Osteocyte (in vitro differentiated cells): Measurements from ENCODE around the gene MAMLD1. TPM values are rescaled to one million over a fixed set of nuclear protein-coding genes. Genes with fewer than 3 reads are reported as not detected.
A peak's percentile ranks its signal among the peaks of the same experiment; 100 is the strongest.

Source experiments
- DNase-seq: peaks from one replicate; pipeline ENCODE4 v3.0.0; 2021; ENCODE audit warnings: mixed read lengths; ENCODE audit not compliant: unreplicated experiment; ENCODE audit errors: extremely low spot score
- H3K27ac Mint-ChIP-seq: one replicate; pipeline ENCODE4 v1.8.0; 2021; ENCODE audit warnings: mild to moderate bottlenecking, mixed read lengths; ENCODE audit not compliant: unreplicated experiment
- H3K27me3 Mint-ChIP-seq: one replicate; pipeline ENCODE4 v1.8.0; 2021; ENCODE audit warnings: mixed read lengths; ENCODE audit not compliant: unreplicated experiment
- H3K36me3 Mint-ChIP-seq: one replicate; pipeline ENCODE4 v1.8.0; 2021; ENCODE audit warnings: mixed read lengths; ENCODE audit not compliant: unreplicated experiment
- H3K4me1 Mint-ChIP-seq: one replicate; pipeline ENCODE4 v1.8.0; 2021; ENCODE audit warnings: mixed read lengths; ENCODE audit not compliant: unreplicated experiment
- H3K4me3 Mint-ChIP-seq: one replicate; pipeline ENCODE4 v1.8.0; 2021; ENCODE audit warnings: mild to moderate bottlenecking, moderate library complexity, mixed read lengths; ENCODE audit not compliant: unreplicated experiment
- H3K9me3 Mint-ChIP-seq: one replicate; pipeline ENCODE4 v1.8.0; 2021; ENCODE audit warnings: mixed read lengths; ENCODE audit not compliant: unreplicated experiment
- total RNA-seq: library from RNA; stranded (reverse); gene quantifications from 2 replicates; pipeline ENCODE4 v1.2.1, GENCODE V29; 2021
- TF ChIP-seq, protein P1 (sequence below): fragments of 200-600 bp; sonication (generic); IDR thresholded peaks from 2 replicates; pipeline ENCODE4 v1.5.0; 2021; ENCODE audit warnings: antibody characterized with exemption, mild to moderate bottlenecking, moderate library complexity

Gene MAMLD1
- total RNA-seq, 1 donor from 2014 or later: 13.2 TPM

- Mint-ChIP-seq H3K4me3 (no peak overlapping the region), H3K27me3 (no peaks in the 10 kb centered on the region), H3K27ac (no peak overlapping the region), H3K4me1 (no peaks in the 10 kb centered on the region), H3K36me3 (peaks cover 5% of the 10 kb centered on the region), H3K9me3 (peaks cover 5% of the 10 kb centered on the region)
- TF ChIP-seq, protein P1, sequence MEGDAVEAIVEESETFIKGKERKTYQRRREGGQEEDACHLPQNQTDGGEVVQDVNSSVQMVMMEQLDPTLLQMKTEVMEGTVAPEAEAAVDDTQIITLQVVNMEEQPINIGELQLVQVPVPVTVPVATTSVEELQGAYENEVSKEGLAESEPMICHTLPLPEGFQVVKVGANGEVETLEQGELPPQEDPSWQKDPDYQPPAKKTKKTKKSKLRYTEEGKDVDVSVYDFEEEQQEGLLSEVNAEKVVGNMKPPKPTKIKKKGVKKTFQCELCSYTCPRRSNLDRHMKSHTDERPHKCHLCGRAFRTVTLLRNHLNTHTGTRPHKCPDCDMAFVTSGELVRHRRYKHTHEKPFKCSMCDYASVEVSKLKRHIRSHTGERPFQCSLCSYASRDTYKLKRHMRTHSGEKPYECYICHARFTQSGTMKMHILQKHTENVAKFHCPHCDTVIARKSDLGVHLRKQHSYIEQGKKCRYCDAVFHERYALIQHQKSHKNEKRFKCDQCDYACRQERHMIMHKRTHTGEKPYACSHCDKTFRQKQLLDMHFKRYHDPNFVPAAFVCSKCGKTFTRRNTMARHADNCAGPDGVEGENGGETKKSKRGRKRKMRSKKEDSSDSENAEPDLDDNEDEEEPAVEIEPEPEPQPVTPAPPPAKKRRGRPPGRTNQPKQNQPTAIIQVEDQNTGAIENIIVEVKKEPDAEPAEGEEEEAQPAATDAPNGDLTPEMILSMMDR: no peak
- DNase-seq: peak; percentile 57
Measured at GRCh38 chrX:150465326-150465725, 102.2 kb downstream of the MAMLD1 start.

GRCh38 chrX:150465881-150466775, 103.0 kb downstream of the MAMLD1 start:
- H3K4me3 Mint-ChIP-seq: no peak overlapping the region
- TF ChIP-seq, protein P1: no peak
- peak; percentile 68 for DNase-seq
- H3K36me3 Mint-ChIP-seq: peaks cover 8% of the 10 kb centered on the region
- H3K9me3 Mint-ChIP-seq: peaks cover 5% of the 10 kb centered on the region
- H3K27ac Mint-ChIP-seq: no peak overlapping the region
- no peaks in the 10 kb centered on the region for H3K27me3 Mint-ChIP-seq
- no peaks in the 10 kb centered on the region for H3K4me1 Mint-ChIP-seq

- TF ChIP-seq, protein P1: no peak
- Mint-ChIP-seq H3K27ac (no peak overlapping the region), H3K4me1 (peaks cover 12% of the 10 kb centered on the region), H3K9me3 (no peaks in the 10 kb centered on the region), H3K27me3 (no peaks in the 10 kb centered on the region), H3K36me3 (peaks cover 5% of the 10 kb centered on the region), H3K4me3 (no peak overlapping the region)
- no peak for DNase-seq
Measured at GRCh38 chrX:150472306-150472705, 109.2 kb downstream of the MAMLD1 start.

- Mint-ChIP-seq H3K27me3 (no peaks in the 10 kb centered on the region), H3K36me3 (peaks cover 5% of the 10 kb centered on the region), H3K27ac (no peak overlapping the region), H3K4me3 (no peak overlapping the region), H3K9me3 (no peaks in the 10 kb centered on the region), H3K4me1 (peaks cover 12% of the 10 kb centered on the region)
- TF ChIP-seq, protein P1: no peak
- DNase-seq: no peak
Measured at GRCh38 chrX:150473371-150473770, 110.3 kb downstream of the MAMLD1 start.

DNA sequence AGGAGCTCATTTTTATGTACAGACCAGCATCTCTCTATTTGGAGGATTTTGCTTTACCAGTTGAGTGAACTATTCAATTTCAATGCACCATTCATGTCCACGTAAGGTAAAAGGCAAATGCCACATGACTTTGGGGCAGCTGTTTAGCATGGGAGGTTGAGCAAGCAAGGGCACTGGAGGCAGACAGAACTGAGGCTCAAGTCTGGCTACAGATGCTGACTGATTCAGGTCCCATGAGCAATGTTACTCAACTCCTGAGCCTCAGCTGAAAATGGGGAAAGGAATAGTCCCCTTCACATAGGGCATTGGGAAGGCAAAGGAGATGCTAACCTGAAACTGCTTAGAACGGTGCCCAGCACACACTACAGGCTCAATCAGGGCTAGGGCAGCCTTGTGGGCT, 112.3 kb downstream of the MAMLD1 start:
- no peak overlapping the region for H3K27ac Mint-ChIP-seq
- no peak overlapping the region for H3K4me3 Mint-ChIP-seq
- H3K9me3 Mint-ChIP-seq: no peaks in the 10 kb centered on the region
- DNase-seq: no peak
- TF ChIP-seq, protein P1: no peak
- peaks cover 5% of the 10 kb centered on the region for H3K36me3 Mint-ChIP-seq
- H3K4me1 Mint-ChIP-seq: peaks cover 12% of the 10 kb centered on the region
- H3K27me3 Mint-ChIP-seq: no peaks in the 10 kb centered on the region
